IMR-90 (cell line): Measurements from ENCODE around the gene FCGR3B. TPM values are rescaled to one million over a fixed set of nuclear protein-coding genes. Genes with fewer than 3 reads are reported as not detected.
"Not testable (repeated sequence)": the region's sequence is repeated elsewhere in the genome, so short reads cannot be mapped to it uniquely, and the experiment has no call there.

Source experiments
- ATAC-seq: fragments of 200-7000 bp; cut with Tn5 transposase; 2 replicates; pipeline ENCODE4 v1.9.1; 2020; ENCODE audit warnings: low read depth, mild to moderate bottlenecking, moderate library complexity
- BruUV-seq: library from RNA; stranded (reverse); fragments of 400-500 nt; replicated peaks from 2 replicates; lab custom pipeline; 2021; lab: Mats Ljungman, UMichigan
- CTCF ChIA-PET: fragments of 300-600 bp; formaldehyde crosslinking; extraction: SDS; loops from one replicate; lab custom pipeline; 2021; ENCODE audit warnings: antibody characterized with exemption; lab: Yijun Ruan, JAX
- POLR2A ChIA-PET: fragments of 300-600 bp; sonication (Branson Sonifier 250); formaldehyde crosslinking; loops from one replicate; lab custom pipeline; 2022; ENCODE audit warnings: antibody characterized with exemption; ENCODE audit not compliant: unreplicated experiment; lab: Charles Lee
- DNase-seq: peaks from one replicate; pipeline ENCODE4 v3.0.0; 2013
- H2AFZ ChIP-seq: replicated peaks from 2 replicates; pipeline ENCODE3; 2013; ENCODE audit warnings: low read length, mild to moderate bottlenecking; ENCODE audit not compliant: poor library complexity
- H2AK5ac ChIP-seq: 2 replicates; pipeline ENCODE4 v1.6.1; 2013; ENCODE audit warnings: low read depth, low read length, inconsistent platforms
- H2AK9ac ChIP-seq: replicated peaks from 2 replicates; pipeline ENCODE3; 2013; ENCODE audit warnings: mild to moderate bottlenecking, low read depth, low read length, moderate library complexity; ENCODE audit not compliant: poor library complexity
- H2BK120ac ChIP-seq: 2 replicates; pipeline ENCODE4 v1.6.1; 2013; ENCODE audit warnings: low read depth, low read length, inconsistent platforms
- H2BK15ac ChIP-seq: 3 replicates; pipeline ENCODE4 v1.6.1; 2013; ENCODE audit warnings: low read depth, low read length, inconsistent platforms
- H2BK20ac ChIP-seq: 2 replicates; pipeline ENCODE4 v1.6.1; 2013; ENCODE audit warnings: low read depth, mild to moderate bottlenecking, inconsistent platforms, low read length, moderate library complexity
- H2BK5ac ChIP-seq: 2 replicates; pipeline ENCODE4 v1.6.1; 2013; ENCODE audit warnings: mild to moderate bottlenecking, low read depth, low read length, inconsistent platforms; ENCODE audit not compliant: poor library complexity, severe bottlenecking
- H3K14ac ChIP-seq: replicated peaks from 2 replicates; pipeline ENCODE4 v1.6.1; 2013; ENCODE audit warnings: low read depth, low read length, inconsistent platforms
- H3K18ac ChIP-seq: 2 replicates; pipeline ENCODE4 v1.6.1; 2013; ENCODE audit warnings: low read depth, low read length, control low read depth
- H3K23ac ChIP-seq: 2 replicates; pipeline ENCODE4 v1.6.1; 2013; ENCODE audit warnings: low read depth, low read length, inconsistent platforms
- H3K27ac ChIP-seq: 2 replicates; pipeline ENCODE4 v1.5.1; 2013; ENCODE audit warnings: mild to moderate bottlenecking, control low read depth, low read length; ENCODE audit not compliant: insufficient read depth
- H3K27me3 ChIP-seq: 2 replicates; pipeline ENCODE4 v1.6.1; 2013; ENCODE audit warnings: low read length; ENCODE audit not compliant: control insufficient read depth, insufficient read depth
- H3K36me3 ChIP-seq: 2 replicates; pipeline ENCODE4 v1.6.1; 2013; ENCODE audit warnings: low read length, mixed read lengths; ENCODE audit not compliant: control insufficient read depth, insufficient read depth
- H3K4ac ChIP-seq: 2 replicates; pipeline ENCODE4 v1.6.1; 2013; ENCODE audit warnings: low read depth, low read length, inconsistent platforms
- H3K4me1 ChIP-seq: 2 replicates; pipeline ENCODE4 v1.6.1; 2013; ENCODE audit warnings: low read length, mixed read lengths; ENCODE audit not compliant: control insufficient read depth, insufficient read depth
- H3K4me2 ChIP-seq: 2 replicates; pipeline ENCODE4 v1.6.1; 2013; ENCODE audit warnings: low read depth, mild to moderate bottlenecking, control low read depth, low read length, moderate library complexity
- H3K4me3 ChIP-seq: 2 replicates; pipeline ENCODE4 v1.5.1; 2013; ENCODE audit warnings: low read depth, mild to moderate bottlenecking, control low read depth, low read length, moderate library complexity; ENCODE audit not compliant: insufficient read depth
- H3K56ac ChIP-seq: 2 replicates; pipeline ENCODE4 v1.6.1; 2013; ENCODE audit warnings: low read length, inconsistent platforms; ENCODE audit not compliant: insufficient read depth; ENCODE audit errors: extremely low read depth
- H3K79me1 ChIP-seq, 2 experiments: 2 replicates each; pipeline ENCODE4 v1.6.1; 2013; ENCODE audit warnings: low read length in 2 of 2, inconsistent platforms in 1 of 2, low read depth in 1 of 2
- H3K9ac ChIP-seq: 2 replicates; pipeline ENCODE4 v1.6.1; 2013; ENCODE audit warnings: low read depth, low read length, control low read depth
- H3K9me1 ChIP-seq: 2 replicates; pipeline ENCODE4 v1.6.1; 2013; ENCODE audit warnings: low read length, inconsistent platforms; ENCODE audit not compliant: insufficient read depth
- H3K9me3 ChIP-seq: 2 replicates; pipeline ENCODE4 v1.6.1; 2013; ENCODE audit warnings: low read length; ENCODE audit not compliant: control insufficient read depth, insufficient read depth
- H4K20me1 ChIP-seq: 2 replicates; pipeline ENCODE4 v1.6.1; 2013; ENCODE audit warnings: low read length, inconsistent platforms; ENCODE audit not compliant: insufficient read depth
- H4K5ac ChIP-seq: 2 replicates; pipeline ENCODE4 v1.6.1; 2013; ENCODE audit warnings: mild to moderate bottlenecking, low read depth, low read length, control low read depth
- H4K8ac ChIP-seq, 2 experiments: 2 replicates each; pipeline ENCODE4 v1.6.1; 2013; ENCODE audit warnings: low read depth in 2 of 2, low read length in 2 of 2, control low read depth in 1 of 2, inconsistent platforms in 1 of 2
- H4K91ac ChIP-seq: 2 replicates; pipeline ENCODE4 v1.6.1; 2013; ENCODE audit warnings: low read depth, low read length, inconsistent platforms; ENCODE audit not compliant: insufficient read depth
- WGBS, 2 experiments: methylation state at CpG; one replicate each; pipeline versions ENCODE4 v1.1.5 to v1.1.7; 2013; ENCODE audit warnings: missing lambda C conversion rate in 2 of 2; ENCODE audit not compliant: insufficient read length in 1 of 2; ENCODE audit errors: extremely low coverage in 2 of 2; 5-methylcytosine and 5-hydroxymethylcytosine counted together
- dilution Hi-C: fragments of 300-500 bp; cut with HindIII; formaldehyde crosslinking; loops from one replicate; pipeline ENCODE4 v1.14.3; 2018; ENCODE audit warnings: low sequenced_read_pairs; ENCODE audit not compliant: unreplicated experiment
- in situ Hi-C: fragments of 300-500 bp; cut with MboI; formaldehyde crosslinking; loops from 3 replicates; pipeline ENCODE4 v1.14.3; 2019; ENCODE audit warnings: low sequenced_read_pairs, inconsistent platforms, mixed read lengths
- intact Hi-C: fragments of 100-400 bp; cut with micrococcal nuclease; formaldehyde crosslinking; loops from 2 replicates; pipeline ENCODE4 v1.10.0; 2022
- polyA plus RNA-seq, 3 experiments: library from polyadenylated mRNA; depleted of rRNA; stranded (reverse); fragments of >200 nt; gene quantifications; 2 replicates each; pipeline ENCODE4 v1.2.3, GENCODE V29; 2012; ENCODE audit warnings: low replicate concordance in 1 of 3
- total RNA-seq: library from RNA; depleted of rRNA; stranded (reverse); fragments of >200 nt; gene quantifications from 2 replicates; pipeline ENCODE4 v1.2.3, GENCODE V29; 2012

The FCGR3B gene
- total and polyA plus RNA-seq, 2 of the 4 experiments (the other 2 are of a cell fraction) = not detected

GRCh38 chr1:161663569-161663968 is 32.6 kb upstream of the FCGR3B start:
- H2BK15ac ChIP-seq, H2AK5ac ChIP-seq, H3K36me3 ChIP-seq, H3K9me1 ChIP-seq, H3K9me3 ChIP-seq, H2AK9ac ChIP-seq, H3K23ac ChIP-seq, intact Hi-C loops, H3K27me3 ChIP-seq, H3K4me2 ChIP-seq, H3K4ac ChIP-seq, H2BK120ac ChIP-seq, dilution Hi-C loops, H3K14ac ChIP-seq, H3K4me3 ChIP-seq, H3K56ac ChIP-seq, H3K79me1 ChIP-seq, H4K5ac ChIP-seq, H2BK20ac ChIP-seq, ATAC-seq, in situ Hi-C loops, H3K27ac ChIP-seq, H2BK5ac ChIP-seq, H4K20me1 ChIP-seq, DNase-seq, H2AFZ ChIP-seq, H3K9ac ChIP-seq, POLR2A ChIA-PET, H3K18ac ChIP-seq, H3K4me1 ChIP-seq, CTCF ChIA-PET, BruUV-seq, H4K91ac ChIP-seq, H4K8ac ChIP-seq: not testable (repeated sequence)
- WGBS, 2 experiments = no CpG with 5 or more reads among the region's 1 CpG

- H3K18ac ChIP-seq, H3K27me3 ChIP-seq, H3K4me3 ChIP-seq, H3K4me1 ChIP-seq, H3K56ac ChIP-seq, in situ Hi-C loops, H3K23ac ChIP-seq, H3K9me1 ChIP-seq, H3K4me2 ChIP-seq, DNase-seq, H3K36me3 ChIP-seq, H3K79me1 ChIP-seq, H3K9ac ChIP-seq, H2BK15ac ChIP-seq, H3K9me3 ChIP-seq, H3K27ac ChIP-seq, BruUV-seq, H2BK20ac ChIP-seq, H2AFZ ChIP-seq, H2AK9ac ChIP-seq, H4K91ac ChIP-seq, H2BK120ac ChIP-seq, H2BK5ac ChIP-seq, H4K20me1 ChIP-seq, CTCF ChIA-PET, dilution Hi-C loops, H3K14ac ChIP-seq, POLR2A ChIA-PET, H2AK5ac ChIP-seq, H4K5ac ChIP-seq, intact Hi-C loops, H4K8ac ChIP-seq, ATAC-seq, H3K4ac ChIP-seq: not testable (repeated sequence)
- WGBS, 2 experiments = no CpG with 5 or more reads among the region's 4 CpGs
Measured at GRCh38 chr1:161662684-161663339, 31.8 kb upstream of the FCGR3B start, which contains the start of gene FCGR2B. Gene FCGR2B, plus strand, starts transcription at chr1:161663143. Its CDS starts 99 bp downstream, at chr1:161663242.
